Thymus (tissue), 2 donors: Measurements from ENCODE around the gene FARSB. TPM values are rescaled to one million over a fixed set of nuclear protein-coding genes. Genes with fewer than 3 reads are reported as not detected.

Source experiments
- polyA plus RNA-seq: library from polyadenylated mRNA; stranded (reverse); fragments of 200-250 nt; gene quantifications from one replicate; pipeline ENCODE4 v1.2.3, GENCODE V29; 2013
- total RNA-seq: library from RNA; stranded (reverse); fragments of 120-200 nt; gene quantifications from one replicate; pipeline ENCODE4 v1.2.4, GENCODE V29; 2013
- donor health status: healthy.

Gene FARSB
- total and polyA plus RNA-seq, 2 donors: 13.5 to 15.9 TPM

Other genes with a start within 250 kb of the FARSB start
- 5.4 TPM for gene SGPP2, start 231.5 kb downstream of the FARSB start, total RNA-seq
- gene SGPP2, start 231.5 kb downstream of the FARSB start, polyA plus RNA-seq: 4.4 TPM
- gene MOGAT1, start 15.6 kb upstream of the FARSB start, total RNA-seq: not detected
- not detected for gene MOGAT1, start 15.6 kb upstream of the FARSB start, polyA plus RNA-seq
- 40.7 TPM for gene ACSL3, start 204.9 kb upstream of the FARSB start, total RNA-seq
- gene ACSL3, start 204.9 kb upstream of the FARSB start, polyA plus RNA-seq: 32.9 TPM